ENCODE measurements around the gene RYR1.
"Not testable (repeated sequence)": the region's sequence is repeated elsewhere in the genome, so short reads cannot be mapped to it uniquely, and the experiment has no call there.

The RYR1 gene

DNA sequence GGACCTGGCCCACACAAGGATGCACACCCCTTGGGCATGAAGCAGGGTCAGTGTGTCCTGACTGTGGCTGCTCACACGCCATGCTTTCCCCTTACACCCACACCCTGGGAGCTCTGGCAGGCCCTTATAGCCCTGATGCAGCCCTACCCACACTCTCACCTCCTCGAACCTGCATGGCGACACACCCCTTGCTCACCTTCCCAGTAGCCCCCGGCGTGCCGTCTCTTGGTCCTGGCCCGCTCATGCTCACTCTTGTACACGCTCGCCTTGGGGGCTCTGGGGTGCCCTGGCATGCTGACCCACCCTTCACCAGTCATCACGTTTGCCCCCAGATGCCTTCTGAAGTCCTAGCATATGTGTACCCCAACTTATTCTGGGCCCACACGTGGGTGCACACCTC, 128.2 kb downstream of the RYR1 start:
- DNase-seq (ENCODE audit: low read depth, low spot score) = no peak

DNA sequence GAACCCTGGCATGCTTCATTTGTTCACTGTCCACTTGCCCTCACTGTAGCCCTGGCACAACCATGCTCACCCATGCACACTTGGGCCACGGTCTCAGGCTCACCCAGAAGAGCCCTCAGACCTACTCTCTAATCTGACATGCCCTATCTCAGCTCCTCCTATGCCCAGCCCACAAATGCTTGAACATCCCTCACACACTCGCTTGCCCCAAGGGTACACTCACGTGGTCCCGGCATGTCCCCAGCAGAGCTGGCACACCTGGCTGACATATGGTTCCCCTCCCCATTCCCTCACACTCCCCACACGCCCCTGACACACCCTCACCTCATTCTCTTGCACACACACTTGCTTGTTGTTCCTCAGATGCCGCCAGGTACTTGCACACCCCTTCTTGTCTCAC, 128.6 kb downstream of the RYR1 start:
- DNase-seq (ENCODE audit: low read depth, low spot score) = no peak

DNA sequence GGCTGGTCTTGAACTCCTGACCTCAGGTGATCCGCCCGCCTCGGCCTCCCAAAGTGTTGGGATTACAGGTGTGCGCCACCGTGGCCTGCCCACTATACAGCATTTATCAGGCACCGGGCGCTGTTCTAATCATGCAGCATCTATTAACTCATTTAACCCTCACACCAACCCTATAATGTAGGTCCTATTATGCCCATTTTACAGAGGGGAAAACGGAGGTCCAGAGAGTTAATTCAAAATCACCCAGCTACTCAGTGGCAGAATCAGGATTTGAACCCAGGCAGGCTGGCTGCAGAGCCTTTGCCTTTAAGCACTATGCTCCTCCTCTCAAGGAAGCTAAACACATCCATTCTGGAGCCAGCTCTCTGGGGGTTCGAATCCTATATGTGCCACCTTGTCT, 130.0 kb downstream of the RYR1 start:
- no peak for DNase-seq (ENCODE audit: low read depth, low spot score)

DNA sequence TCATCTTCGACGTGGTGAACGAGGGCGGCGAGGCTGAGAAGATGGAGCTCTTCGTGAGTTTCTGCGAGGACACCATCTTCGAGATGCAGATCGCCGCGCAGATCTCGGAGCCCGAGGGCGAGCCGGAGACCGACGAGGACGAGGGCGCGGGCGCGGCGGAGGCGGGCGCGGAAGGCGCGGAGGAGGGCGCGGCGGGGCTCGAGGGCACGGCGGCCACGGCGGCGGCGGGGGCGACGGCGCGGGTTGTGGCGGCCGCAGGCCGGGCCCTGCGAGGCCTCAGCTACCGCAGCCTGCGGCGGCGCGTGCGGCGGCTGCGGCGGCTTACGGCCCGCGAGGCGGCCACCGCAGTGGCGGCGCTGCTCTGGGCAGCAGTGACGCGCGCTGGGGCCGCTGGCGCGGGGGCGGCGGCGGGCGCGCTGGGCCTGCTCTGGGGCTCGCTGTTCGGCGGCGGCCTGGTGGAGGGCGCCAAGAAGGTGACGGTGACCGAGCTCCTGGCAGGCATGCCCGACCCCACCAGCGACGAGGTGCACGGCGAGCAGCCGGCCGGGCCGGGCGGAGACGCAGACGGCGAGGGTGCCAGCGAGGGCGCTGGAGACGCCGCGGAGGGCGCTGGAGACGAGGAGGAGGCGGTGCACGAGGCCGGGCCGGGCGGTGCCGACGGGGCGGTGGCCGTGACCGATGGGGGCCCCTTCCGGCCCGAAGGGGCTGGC, 131.6 kb downstream of the RYR1 start:
- DNase-seq (ENCODE audit: low read depth, low spot score) = no peak

DNA sequence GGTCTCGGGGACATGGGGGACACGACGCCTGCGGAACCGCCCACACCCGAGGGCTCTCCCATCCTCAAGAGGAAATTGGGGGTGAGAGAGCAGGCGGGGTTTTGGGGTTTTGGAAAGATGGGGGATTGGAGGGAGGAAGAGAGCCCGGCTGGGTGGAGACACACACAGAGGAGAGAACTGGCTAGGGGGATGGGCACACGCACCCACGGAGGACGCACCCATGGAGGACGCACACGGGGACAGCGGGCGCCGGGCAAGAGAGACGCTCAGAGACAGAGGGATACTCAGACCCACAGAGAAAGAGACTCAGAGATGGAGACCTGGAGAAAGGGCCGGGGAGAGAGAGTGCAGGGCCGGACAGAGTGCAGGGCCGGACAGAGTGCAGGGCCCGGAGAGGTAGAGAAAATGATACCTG, 132.2 kb downstream of the RYR1 start:
- no peak for DNase-seq (ENCODE audit: low read depth, low spot score)

DNA sequence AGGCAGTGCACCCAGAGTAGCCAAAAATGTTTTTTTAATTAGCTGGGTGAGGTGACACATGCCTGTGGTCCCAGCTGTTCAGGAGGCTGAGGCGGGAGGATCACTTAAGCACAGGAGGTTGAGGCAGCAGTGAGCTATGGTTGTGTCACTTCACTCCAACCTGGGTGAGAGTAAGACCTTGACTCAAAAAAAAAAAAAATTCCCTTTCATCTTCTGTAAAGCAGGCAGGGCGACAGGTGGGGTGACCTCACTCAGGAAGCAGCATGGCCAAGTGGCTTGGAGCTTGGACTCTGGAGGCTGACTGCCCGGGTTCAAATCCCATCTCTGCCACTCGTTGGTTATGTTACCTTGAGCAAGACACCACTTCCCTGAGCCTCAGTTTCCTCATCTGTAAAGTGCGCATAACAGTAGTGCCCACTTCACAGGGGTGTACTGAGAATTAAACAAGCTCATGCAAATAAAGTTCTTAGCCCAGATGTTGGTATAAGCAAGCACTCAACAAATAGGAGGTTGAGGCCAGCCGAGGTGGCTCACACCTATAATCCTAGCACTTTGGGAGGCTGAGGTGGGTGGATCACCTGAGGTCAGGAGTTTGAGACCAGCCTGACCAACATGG, 136.0 kb downstream of the RYR1 start:
- no peak for DNase-seq (ENCODE audit: low read depth, low spot score)

DNA sequence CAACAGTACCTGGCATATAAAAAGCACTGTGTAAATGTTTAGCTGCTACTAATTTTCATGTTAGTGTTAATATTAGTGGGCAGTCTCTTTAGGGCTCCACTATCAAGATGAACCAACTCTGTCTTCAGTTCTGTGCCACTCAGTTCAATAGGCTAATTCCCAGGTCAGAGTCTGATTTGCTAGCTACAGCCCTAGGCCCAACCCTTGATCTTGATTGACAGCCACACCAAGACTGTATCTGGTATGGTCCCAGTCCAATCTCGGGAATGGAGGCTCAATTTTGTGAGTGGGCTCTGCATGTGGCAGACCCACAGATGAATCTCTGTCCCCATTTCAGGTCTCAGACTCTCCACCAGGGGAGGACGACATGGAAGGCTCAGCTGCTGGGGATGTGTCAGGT, 138.2 kb downstream of the RYR1 start:
- no peak for DNase-seq (ENCODE audit: low read depth, low spot score)

DNA sequence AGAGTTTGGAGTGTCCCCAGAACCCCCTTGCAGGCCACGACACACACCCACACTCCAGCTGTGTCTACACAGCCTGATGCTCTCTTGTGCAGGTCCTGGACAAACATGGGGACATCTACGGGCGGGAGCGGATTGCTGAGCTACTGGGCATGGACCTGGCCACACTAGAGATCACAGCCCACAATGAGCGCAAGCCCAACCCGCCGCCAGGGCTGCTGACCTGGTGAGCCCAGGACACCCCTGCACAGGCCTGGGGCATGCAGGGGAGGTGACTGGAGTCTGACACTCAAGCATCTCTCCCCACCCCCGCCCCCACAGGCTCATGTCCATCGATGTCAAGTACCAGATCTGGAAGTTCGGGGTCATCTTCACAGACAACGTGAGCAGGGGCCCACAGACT, 144.3 kb downstream of the RYR1 start:
- DNase-seq (ENCODE audit: low read depth, low spot score) = no peak

DNA sequence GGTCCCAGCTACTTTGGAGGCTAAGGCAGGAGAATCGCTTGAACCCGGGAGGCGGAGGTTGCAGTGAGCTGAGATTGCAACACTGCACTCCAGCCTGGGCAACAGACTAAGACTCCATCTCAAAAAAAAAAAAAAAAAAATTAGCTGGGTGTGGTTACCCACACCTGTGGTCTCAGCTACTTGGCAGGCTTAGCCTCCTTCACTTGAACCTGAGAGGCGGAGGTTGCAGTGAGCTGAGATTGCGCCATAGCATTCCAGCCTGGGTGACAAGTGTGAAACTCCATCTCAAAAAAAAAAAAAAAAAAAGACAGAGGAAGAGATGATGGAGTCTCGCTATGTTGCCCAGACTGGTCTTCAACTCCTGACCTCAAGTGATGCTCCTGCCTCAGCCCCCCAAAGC, 145.8 kb downstream of the RYR1 start:
- not testable (repeated sequence) for DNase-seq (ENCODE audit: low read depth, low spot score)

DNA sequence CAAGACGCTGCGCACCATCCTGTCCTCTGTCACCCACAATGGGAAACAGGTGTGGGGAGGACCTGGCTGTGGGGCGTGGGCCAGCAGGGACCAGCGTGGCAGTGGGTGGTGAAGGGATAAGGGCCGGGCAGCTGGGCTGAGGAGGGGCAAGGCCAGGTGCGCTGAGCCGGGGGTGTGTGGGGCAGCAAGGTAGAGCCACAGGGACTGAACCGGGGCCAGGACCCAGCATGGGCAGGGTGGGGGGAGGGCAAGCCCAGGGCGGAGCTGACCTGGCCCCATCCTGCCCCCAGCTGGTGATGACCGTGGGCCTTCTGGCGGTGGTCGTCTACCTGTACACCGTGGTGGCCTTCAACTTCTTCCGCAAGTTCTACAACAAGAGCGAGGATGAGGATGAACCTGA, 146.6 kb downstream of the RYR1 start:
- no peak for DNase-seq (ENCODE audit: low read depth, low spot score)

DNA sequence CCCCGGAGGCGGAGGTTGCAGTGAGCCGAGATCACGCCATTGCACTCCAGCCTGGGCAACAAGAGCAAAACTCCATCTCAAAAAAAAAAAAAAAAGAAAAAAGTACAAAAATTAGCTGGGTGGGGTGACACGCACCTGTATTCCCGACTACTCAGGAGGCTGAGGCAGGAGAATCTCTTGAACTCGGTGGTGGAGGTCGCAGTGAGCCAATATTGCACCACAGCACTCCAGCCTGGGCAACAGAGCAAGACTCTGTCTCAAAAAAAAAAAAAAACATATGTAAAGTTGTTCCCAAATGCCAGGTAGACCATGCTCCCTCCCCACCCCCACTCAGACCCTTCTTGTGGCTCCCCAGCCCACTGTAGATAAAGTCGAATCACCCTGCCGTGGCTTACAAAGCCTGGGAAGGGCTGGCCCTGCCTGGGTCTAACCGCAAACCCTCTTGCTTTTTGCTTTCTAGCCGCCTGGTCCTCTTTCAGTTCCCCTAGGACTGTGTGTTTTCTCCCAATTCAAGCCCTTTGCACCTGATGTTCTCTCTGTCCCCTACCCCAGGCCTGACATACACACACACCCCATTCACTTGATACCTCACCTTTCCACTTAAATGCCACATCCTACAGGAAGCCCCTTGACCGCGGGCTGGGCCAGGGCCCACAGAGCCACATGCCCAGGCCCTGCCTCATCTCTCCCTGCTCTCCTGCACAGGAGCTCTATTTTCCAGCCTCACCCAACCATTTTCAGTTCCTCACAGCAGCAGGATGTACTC, 149.9 kb downstream of the RYR1 start:
- no peak for DNase-seq (ENCODE audit: low read depth, low spot score)

DNA sequence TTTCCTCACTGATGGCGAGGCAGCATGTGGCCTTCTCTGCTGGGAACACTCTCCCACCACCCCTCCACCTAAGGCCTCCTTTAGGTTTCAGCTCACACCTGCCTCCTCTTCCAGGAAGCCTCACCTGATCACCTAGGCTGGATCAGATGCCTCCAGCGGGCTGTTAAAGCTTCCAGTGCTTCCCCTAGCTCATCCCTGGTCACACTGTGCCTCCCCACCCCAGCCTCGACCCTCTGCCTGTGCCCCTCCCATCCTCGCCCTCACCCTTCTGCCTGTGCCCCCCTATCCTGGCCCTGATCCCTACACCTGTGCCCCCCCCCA, 150.5 kb downstream of the RYR1 start:
- DNase-seq (ENCODE audit: low read depth, low spot score) = no peak

DNA sequence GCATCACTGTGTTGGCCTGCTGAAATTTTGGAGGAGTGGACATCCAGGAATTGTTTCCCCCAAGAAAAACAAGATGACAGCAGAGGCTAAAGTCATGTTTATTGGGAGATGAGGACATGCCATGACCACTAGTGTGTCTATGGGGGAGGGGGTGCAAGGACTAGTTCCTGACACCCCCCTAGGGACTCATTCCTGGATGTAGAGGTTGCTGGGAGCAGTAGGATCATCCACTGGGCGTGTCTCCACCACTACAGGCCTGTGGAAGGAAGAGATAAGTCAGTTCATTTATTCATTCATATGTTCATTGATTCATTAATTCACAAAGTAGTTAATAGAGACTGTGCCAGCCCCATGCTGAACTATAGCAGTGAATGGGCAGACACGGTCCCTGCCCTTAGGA, 154.1 kb downstream of the RYR1 start:
- DNase-seq (ENCODE audit: low read depth, low spot score) = no peak

DNA sequence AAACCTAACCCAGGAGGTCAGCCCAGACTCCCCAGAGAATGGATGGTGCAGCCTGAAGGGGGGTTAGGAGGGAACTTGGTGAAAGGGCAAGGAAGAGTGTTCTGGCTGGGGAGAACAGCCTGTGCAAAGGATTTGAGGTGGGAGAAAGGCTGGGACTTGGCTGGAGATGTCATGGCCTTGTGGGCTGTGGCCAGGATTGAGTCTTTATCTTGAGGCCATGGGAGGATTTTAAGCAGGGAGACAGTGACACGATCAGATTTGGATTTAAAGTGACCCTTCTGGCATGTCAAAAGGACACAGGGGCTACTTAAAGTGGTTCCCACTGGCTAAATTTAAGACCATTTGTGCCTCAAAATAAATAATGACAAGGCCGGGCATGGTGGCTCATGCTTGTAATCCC, 154.6 kb downstream of the RYR1 start:
- DNase-seq (ENCODE audit: low read depth, low spot score) = no peak

DNA sequence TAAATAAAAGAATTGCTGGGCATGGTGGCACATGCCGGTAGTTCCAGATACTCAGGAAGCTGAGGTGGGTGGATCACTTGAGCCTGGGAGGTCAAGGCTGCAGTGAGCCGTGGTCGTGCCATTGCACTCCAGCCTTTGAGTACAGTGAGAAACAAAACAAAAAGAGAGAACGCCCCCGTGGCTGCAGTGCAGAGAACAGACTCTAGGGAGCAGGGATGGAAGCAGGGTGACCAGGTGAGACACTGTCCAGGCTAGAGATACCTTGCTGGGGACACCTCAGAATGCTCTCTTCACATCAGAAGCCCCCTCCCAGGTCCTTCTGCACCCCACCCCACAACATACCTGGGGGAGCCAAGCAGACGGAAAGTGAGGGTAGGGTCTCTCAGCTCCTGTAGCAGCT, 159.4 kb downstream of the RYR1 start:
- DNase-seq (ENCODE audit: low read depth, low spot score) = no peak

DNA sequence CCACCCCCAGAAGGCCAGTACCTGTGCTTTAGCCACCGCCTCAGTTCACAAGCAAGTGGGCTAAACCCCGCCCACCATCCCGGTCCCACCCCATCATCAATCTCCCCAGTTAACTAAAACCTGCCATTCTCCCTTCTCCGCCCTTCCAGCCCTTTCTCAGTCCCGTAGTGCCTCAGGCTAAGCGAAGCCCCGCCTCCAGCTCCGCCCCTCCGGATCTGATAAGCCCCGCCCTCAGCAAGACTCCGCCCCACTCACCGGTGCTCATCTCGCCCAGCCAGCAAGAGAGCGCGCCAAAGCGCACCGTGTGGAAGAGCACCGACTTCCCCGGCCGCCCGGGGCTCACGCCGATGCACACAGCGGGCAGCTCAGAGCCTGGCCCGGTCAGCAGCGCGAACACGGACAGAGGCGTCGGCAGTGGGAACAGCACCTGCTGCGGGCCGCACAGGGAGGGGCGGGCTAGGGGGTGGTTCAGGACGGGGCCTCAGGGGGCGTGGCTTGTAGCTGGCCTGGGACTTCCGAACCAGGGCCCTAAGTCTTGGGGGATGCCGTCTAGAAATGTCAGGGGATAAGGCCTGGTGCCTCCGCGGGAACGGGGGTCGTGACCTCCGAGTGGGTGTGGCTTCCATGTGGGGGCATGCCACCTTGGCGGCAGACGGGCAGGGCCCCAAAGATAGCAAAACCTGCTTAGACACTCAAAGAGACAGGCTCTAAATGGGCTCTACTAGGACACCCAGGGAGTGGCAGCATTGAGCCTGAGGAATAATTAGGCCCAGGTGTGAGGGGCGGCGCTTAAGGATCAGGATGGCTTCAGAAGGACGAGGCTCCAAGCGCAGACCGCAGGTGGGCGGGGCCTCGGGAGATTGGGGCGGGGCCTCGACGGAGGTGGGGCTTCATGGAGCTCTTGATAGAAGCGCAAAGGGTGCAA, 162.8 kb downstream of the RYR1 start:
- no peak for DNase-seq (ENCODE audit: low read depth, low spot score)

DNA sequence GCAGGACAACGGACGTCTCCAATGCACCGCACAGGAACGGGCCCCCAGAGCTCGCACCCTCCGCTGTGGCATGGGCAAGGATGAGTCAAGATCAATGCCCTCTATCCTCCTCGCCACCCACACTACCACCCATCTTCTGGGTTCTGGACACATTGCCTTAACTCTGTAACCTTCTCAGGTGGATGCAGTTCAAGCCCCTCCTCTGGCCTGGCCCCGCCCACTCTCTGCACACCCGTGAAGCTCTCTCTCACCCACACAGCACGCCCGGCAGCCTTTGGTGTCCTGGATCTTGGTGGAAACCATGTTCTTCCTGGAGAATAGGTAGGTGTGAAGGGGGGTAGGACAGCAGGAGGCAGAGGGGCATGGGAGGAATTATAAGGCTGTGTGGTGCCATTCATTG, 163.6 kb downstream of the RYR1 start:
- no peak for DNase-seq (ENCODE audit: low read depth, low spot score)

DNA sequence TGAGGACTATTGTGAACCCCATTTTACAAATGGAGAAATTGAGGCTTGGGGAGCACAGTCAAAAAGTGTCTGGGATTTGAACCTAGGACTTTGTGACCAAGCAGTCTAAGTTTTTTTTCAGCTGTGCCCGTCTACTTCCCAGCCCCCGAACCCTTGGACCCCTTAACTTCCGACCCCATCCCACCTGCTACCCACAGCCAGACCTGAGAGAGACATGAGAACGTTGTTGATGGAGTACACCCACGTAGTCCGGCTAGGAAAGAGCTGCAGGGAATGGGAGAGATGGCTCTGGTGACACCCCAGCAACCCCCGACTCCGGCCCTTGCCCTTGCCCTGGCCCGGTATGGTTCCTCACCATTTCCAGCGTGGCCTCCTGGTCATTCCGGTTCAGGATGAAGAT, 166.2 kb downstream of the RYR1 start:
- DNase-seq (ENCODE audit: low read depth, low spot score) = no peak

DNA sequence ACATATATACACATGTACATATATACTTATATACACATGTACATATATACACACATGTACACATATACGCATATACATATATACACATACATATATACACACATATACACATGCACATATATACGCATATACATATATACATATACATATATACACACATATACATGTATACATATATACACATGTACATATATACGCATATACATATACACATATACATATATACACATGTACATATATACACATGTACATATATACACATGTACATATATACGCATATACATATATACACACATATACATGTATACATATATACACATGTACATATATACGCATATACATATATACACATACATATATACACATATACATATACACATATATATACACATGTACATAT, 169.4 kb downstream of the RYR1 start:
- not testable (repeated sequence) for DNase-seq (ENCODE audit: low read depth, low spot score)

DNA sequence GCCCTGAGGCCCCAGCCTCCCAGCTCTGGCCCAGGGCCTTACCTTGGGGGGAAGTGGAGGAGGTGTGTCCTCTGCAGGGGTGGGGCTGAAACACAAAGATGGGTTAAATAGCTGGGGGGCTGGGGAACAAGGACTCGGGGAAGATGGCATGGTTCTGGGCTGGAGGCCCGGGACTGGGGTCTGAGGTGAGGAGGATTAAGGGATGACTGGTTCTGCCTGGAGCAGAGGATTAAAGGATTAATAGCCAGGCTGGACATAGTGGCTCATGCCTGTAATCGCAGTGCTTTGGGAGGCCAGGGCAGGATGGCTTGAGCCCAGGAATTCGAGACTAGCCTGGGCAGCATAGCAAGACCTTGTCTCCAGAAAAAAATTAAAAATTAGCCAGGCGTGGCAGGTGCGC, 172.6 kb downstream of the RYR1 start:
- DNase-seq (ENCODE audit: low read depth, low spot score) = no peak

DNA sequence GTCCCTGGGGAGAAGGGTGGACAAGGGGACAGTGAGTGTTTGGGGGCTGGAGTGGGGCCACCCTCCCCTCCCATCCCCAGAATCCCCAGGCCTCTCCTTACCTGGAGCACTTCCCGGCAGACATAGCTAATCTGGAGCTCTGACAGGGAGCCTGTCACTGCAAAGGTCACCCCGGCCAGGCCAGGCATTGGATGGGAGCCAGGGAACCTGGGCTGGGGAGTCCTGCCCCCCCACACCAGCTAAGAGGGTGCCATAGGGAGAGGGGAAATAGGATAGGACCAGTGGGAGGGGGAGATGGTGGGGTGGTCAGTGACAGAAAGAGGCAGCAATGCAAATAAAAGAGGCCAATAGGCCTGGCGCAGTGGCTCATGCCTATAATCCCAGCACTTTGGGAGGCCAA, 180.8 kb downstream of the RYR1 start:
- DNase-seq (ENCODE audit: low read depth, low spot score) = no peak

DNA sequence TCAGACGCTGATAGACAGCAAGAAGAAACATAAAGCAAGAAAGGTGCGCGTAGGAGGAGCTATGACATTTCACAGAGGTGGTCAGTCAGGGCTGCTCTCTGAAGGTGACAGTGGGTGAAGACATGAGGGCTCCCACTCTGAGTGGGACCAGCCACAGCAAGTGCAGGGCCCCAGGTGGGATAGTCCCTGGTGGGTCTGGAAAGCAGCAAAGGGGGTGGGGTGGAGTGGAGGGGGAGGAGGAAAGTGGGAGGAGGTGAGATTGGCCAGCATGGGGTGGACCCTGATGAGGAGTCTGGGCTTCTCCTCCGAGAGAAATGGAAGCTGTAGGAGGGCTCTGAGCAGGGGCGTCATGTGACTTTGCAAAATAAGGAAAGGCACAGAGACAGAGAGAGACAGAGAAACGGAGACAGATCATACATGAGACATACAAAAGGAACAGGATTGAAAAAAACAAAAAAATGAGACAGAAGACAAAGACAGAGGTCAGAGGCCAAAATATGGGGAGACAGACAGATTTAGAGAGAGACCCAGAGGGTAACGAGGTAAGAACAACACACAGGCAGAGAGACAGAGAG, 181.6 kb downstream of the RYR1 start:
- DNase-seq (ENCODE audit: low read depth, low spot score) = no peak

Data from activated naive CD8-positive, alpha-beta T cell treated with anti-CD3 and anti-CD28 coated beads, Interleukin-2, amount 50 U/mL, for 16 hours (primary cell).